Measurements from ENCODE around the gene VSIG8. TPM values are rescaled to one million over a fixed set of nuclear protein-coding genes. Genes with fewer than 3 reads are reported as not detected.

The VSIG8 gene
- total and polyA plus RNA-seq, 2 of the 8 experiments (the other 6 are each of a cell fraction or from before 2014, with no cell fraction given): not detected

DNA sequence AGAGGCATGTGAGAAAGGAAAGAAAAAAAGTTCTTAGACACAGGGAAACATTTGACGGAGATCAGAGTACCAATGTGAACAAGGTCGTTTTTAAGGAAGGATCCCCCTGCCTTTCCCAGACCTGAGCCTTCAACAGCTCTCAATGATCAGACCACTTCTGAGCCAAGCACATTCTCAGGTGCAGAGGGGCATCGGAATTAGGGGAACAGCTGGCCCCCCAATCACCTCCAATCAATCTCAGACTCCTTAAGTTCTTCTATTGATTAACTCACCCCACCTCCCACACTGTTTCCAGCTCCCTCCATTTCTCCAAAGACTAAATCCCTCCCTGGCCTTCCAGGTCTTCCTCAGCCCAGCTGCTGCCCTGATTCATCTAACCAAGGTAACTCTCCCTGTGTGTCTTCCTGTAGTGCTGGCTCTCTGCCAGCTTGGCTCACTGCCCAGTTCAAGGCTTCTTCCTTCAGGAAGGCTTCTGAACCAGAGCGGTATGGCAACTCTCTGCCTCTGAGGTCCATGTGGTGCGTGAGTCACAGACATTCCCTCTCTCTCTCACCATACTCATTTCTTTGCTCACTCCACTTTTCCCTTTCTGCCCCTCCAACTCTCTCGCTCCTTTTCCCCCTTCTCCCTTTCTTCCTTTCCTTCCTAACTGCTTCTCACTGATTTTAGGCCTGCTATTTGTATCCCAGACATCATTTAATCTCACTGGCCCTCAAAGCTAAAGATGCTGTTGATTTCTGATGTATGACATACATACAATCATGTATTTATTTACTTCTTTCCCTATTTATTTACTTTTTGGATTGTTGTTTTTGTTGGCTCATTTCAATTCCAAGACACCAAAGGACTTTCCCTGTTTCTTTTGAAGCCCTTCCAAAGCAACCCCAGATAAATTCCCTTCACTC lies 19.4 kb upstream of the VSIG8 start (continued):
- no peak for TF ChIP-seq EGR1 (IDR thresholded peaks at IDR 0.05; ENCODE audit: borderline replicate concordance, low read depth, low read length)
- TF ChIP-seq SP4 (IDR thresholded peaks at IDR 0.05; ENCODE audit: low read length): no peak
- no peak for TF ChIP-seq YY1 (IDR thresholded peaks at IDR 0.05; ENCODE audit: low read depth, low read length)
- TF ChIP-seq EP300 (IDR thresholded peaks at IDR 0.05; ENCODE audit: borderline replicate concordance in 1 of 2, low read depth in 2 of 2, low read length in 2 of 2): no peak
- TF ChIP-seq TCF12 (IDR thresholded peaks at IDR 0.05; ENCODE audit: low read depth, low read length): no peak
- no peak for TF ChIP-seq KDM4A (IDR thresholded peaks at IDR 0.05; ENCODE audit: low read depth, low read length, severe bottlenecking)
- TF ChIP-seq CHD2 (IDR thresholded peaks at IDR 0.05; ENCODE audit: low read length): no peak
